RWPE2 (cell line): ENCODE measurements around the gene TMEM203.

Experiments used
- ATAC-seq: fragments of 200-7000 bp; cut with Tn5 transposase; 3 replicates; pipeline ENCODE4 v1.9.1; 2021; ENCODE audit warnings: low read depth
- DNase-seq: peaks from one replicate; pipeline ENCODE4 v3.0.0-alpha.2; 2020; ENCODE audit warnings: low spot score
- H3K27ac ChIP-seq: fragments of 450-650 bp; 2 replicates; pipeline ENCODE4 v1.5.1; 2017; ENCODE audit warnings: mild to moderate bottlenecking; ENCODE audit not compliant: poor library complexity, severe bottlenecking
- H3K27me3 ChIP-seq: fragments of 250-450 bp; sonication (Bioruptor Pico); 2 replicates; pipeline ENCODE4 v1.5.1; 2021; ENCODE audit warnings: mild to moderate bottlenecking, moderate library complexity; ENCODE audit not compliant: insufficient read depth, poor library complexity, severe bottlenecking
- H3K36me3 ChIP-seq: fragments of 250-450 bp; sonication (Bioruptor Pico); 2 replicates; pipeline ENCODE4 v1.5.1; 2020; ENCODE audit warnings: low read depth, mild to moderate bottlenecking, moderate library complexity
- H3K4me1 ChIP-seq: fragments of 250-450 bp; sonication (Bioruptor Pico); 2 replicates; pipeline ENCODE4 v1.5.1; 2021; ENCODE audit warnings: mild to moderate bottlenecking, moderate library complexity; ENCODE audit not compliant: insufficient read depth, poor library complexity, severe bottlenecking
- H3K4me3 ChIP-seq: fragments of 250-450 bp; sonication (Bioruptor Pico); 2 replicates; pipeline ENCODE4 v1.5.1; 2021; ENCODE audit warnings: mild to moderate bottlenecking, moderate library complexity; ENCODE audit not compliant: severe bottlenecking
- H3K9me3 ChIP-seq: fragments of 250-450 bp; sonication (Bioruptor Pico); 2 replicates; pipeline ENCODE4 v1.5.1; 2021; ENCODE audit warnings: mild to moderate bottlenecking, moderate library complexity; ENCODE audit not compliant: severe bottlenecking
- CTCF ChIP-seq: fragments of 450-650 bp; IDR thresholded peaks from one replicate; pipeline ENCODE4 v1.5.1; 2017; ENCODE audit warnings: mild to moderate bottlenecking, moderate library complexity; ENCODE audit not compliant: poor library complexity, severe bottlenecking

The TMEM203 gene

DNA sequence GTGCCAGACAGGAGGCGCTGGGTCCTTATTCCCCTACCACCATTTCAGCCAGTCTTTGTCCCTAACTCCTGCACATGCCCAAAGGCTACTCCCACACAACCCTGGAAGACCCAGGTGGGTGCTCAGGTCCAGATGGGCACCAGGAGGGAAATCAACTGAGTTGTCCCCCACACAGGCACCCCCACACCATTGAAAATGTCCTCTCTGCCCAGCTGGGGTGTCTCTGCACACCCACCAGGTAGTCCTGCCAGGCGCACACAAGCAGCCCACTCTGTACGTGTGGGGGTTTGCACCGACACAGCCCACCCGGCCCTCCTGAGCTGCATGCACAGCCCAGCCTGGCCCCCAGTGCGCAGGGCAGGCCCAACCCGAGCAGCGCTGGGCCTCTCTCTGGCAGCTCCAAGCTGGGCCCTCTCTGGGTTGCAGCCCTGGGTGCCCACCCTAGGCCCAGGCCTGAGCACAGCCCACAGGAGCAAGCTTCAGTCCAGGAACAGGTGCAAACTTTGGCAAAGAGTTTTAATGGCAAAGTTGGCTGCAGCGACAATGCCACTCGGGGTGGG, 14.4 kb upstream of the TMEM203 start:
- Histone ChIP-seq H3K4me1 (peaks cover 14% of the 10 kb centered on the region), H3K36me3 (0 out of 2 replicates have a peak, but pooled peaks cover 2% of the 10 kb centered on the region), H3K27ac (no peak overlapping the region), H3K4me3 (no peak overlapping the region), H3K27me3 (no peaks in the 10 kb centered on the region), H3K9me3 (no peaks in the 10 kb centered on the region)
- no peak for TF ChIP-seq CTCF
- ATAC-seq, result no peak
- no peak for DNase-seq

GRCh38 chr9:137218754-137219271, 13.4 kb upstream of the TMEM203 start:
- Histone ChIP-seq H3K27me3 (no peaks in the 10 kb centered on the region), H3K36me3 (0 out of 2 replicates have a peak, but pooled peaks cover 2% of the 10 kb centered on the region), H3K4me3 (no peak overlapping the region), H3K4me1 (peaks cover 5% of the 10 kb centered on the region), H3K27ac (peak overlapping the region; percentile 42), H3K9me3 (no peaks in the 10 kb centered on the region)
- no peak for TF ChIP-seq CTCF
- DNase-seq (no peak), ATAC-seq (peak; percentile 42)

GRCh38 chr9:137218212-137218753, 12.8 kb upstream of the TMEM203 start:
- Histone ChIP-seq H3K36me3 (0 out of 2 replicates have a peak, but pooled peaks cover 2% of the 10 kb centered on the region), H3K9me3 (no peaks in the 10 kb centered on the region), H3K27ac (peak overlapping the region; percentile 42), H3K4me1 (peaks cover 5% of the 10 kb centered on the region), H3K4me3 (no peak overlapping the region), H3K27me3 (no peaks in the 10 kb centered on the region)
- no peak for DNase-seq
- no peak for ATAC-seq
- no peak for TF ChIP-seq CTCF

DNA sequence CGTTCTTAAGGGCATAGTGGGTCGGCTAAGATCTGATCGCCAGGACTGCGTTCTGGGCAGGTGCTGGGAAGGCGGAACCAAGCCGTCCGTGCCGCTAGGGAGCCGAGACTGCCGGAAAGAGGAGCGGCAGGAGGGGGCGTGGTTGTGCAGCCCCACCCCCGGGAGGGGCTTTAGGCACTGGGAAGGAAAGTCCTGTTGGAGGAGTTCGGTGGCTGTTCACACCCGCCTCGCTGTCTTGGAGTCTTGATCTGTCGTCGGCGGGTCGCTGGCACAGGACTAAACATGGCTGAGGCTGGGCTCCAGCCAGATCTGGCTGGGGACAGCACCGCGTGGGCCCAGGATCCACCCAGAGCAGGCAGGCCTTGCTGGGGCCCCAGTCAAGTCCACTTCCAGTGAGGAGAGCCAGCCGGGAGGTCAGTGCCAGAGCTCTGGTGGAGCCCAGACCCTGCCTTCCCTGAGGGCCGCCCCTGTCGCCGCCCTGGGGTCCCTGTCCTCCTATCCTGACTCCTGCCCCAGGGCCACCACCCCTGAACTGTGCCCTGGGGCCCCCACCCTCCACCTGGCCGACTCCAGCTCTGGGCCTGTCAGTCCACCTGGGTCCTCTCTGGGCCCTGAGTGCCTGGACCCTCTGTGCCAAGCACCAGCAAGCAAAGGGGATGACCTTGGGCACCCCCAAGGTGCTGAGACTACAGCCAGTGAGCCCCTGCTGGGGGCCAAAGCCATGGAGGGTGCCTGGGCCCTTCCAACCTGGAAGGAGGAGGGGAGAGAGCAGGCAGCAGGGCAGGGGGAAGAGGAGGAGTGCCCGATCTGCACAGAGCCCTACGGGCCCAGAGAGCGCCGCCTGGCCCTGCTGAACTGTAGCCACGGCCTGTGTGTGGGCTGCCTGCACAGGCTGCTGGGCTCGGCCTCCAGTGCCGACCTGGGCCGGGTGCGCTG, 12.1 kb upstream of the TMEM203 start:
- peak overlapping the region; percentile 42 for H3K27ac ChIP-seq
- DNase-seq, result no peak
- 0 out of 2 replicates have a peak, but pooled peaks cover 2% of the 10 kb centered on the region for H3K36me3 ChIP-seq

More for the DNA sequence above, 12.1 kb upstream of the TMEM203 start:
- no peaks in the 10 kb centered on the region for H3K27me3 ChIP-seq
- peak; percentile 74 for ATAC-seq
- peaks cover 5% of the 10 kb centered on the region for H3K4me1 ChIP-seq
- H3K9me3 ChIP-seq, result no peaks in the 10 kb centered on the region
- TF ChIP-seq CTCF, result no peak
- H3K4me3 ChIP-seq, result peak overlapping the region; percentile 22
